Left colon (tissue), 2 donors: ENCODE data around the gene NR1H4. TPM values are rescaled to one million over a fixed set of nuclear protein-coding genes. Genes with fewer than 3 reads are reported as not detected.
A peak's percentile ranks its signal among the peaks of the same experiment; 100 is the strongest.
"Not testable (repeated sequence)": the region's sequence is repeated elsewhere in the genome, so short reads cannot be mapped to it uniquely, and the experiment has no call there.

ENCODE experiments used
- ATAC-seq: fragments of 200-7000 bp; cut with Tn5 transposase; one replicate; pipeline ENCODE4 v1.9.1; 2020; ENCODE audit warnings: mild to moderate bottlenecking, moderate library complexity
- DNase-seq, 2 donors: peaks; one replicate each; pipeline ENCODE4 v3.0.0-alpha.2; 2020
- intact Hi-C, 2 donors: fragments of 100-400 bp; cut with DNase I in 1 of 2; cut with micrococcal nuclease in 1 of 2; formaldehyde crosslinking; loops; one replicate each; pipeline versions ENCODE4 v1.11.2 to v1.14.0; 2022; cut with DNase I, micrococcal nuclease
- total RNA-seq, 2 donors: library from RNA; stranded (reverse); fragmentation: NEBNext Ultra II Directional; extraction: Animal tissue kit (Norgen Biotek cat#: 25700); gene quantifications; one replicate each; pipeline ENCODE4 v1.2.1, GENCODE V29; 2021
- donor health status: DM: no; HTN: no; CAD: no.
- donor health status: DM: yes; HTN: yes; CAD: no.

NR1H4 gene
- total RNA-seq, 2 donors from 2014 or later: 20.3 to 30.5 TPM

DNA sequence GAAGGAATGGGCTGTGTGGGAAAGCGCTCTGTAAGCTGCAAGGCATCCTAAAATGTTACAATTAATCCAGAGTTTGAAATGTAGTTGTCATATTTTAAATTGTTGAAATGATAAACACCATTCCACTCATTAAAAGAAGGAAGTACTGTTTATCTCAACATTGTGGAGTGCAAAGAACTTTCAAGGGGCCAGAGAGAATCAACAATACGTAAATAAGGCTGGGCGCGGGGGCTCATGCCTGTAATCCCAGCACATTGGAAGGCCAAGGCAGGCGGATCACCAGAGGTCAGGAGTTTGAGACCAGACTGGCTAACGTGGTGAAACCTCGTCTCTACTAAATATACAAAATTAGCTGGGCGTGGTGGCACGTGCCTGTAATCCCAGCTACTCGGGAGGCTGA lies 24.5 kb downstream of the NR1H4 start:
- ATAC-seq: no peak
- no peak for DNase-seq

DNA sequence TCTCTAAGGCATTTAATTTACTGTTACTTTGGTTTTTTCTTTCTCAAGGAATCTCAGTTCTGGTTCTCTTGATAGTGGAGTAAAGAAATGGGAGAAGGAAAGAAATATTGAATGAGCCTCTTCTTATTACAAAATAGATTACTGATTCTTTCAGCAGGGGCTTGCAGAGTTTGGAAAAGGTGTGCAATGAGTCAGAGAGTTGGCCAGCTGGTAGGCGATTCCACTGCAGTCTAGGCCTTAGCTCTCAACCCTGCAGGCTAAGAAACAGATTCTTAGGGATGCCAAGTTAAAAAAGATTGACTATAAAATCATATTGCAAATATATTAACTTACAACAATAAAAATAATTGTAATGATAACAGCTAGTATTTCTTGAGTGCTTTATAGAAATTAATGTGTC lies 25.8 kb downstream of the NR1H4 start:
- ATAC-seq: no peak
- DNase-seq: no peak
- intact Hi-C loops: no loop called here

More for the DNA sequence above, 24.5 kb downstream of the NR1H4 start:
- intact Hi-C loops: no loop called here

DNA sequence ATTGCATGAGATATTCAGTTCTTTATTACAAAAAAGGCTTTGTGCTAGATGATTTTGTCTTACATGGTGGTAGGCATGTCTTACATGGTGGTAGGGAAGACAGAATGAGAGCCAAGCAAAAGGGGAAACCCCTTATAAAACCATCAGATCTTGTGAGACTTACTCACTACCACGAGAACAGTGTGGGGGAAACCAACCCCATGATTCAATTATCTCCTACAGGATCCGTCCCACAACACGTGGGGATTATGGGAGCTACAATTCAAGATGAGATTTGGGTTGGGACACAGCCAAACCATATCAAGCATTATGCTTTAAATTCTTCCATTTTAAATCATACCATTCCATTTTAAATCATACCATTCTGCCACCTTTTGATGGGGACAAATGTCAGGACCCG lies 29.1 kb downstream of the NR1H4 start:
- DNase-seq, intact Hi-C loops, ATAC-seq: not testable (repeated sequence)

DNA sequence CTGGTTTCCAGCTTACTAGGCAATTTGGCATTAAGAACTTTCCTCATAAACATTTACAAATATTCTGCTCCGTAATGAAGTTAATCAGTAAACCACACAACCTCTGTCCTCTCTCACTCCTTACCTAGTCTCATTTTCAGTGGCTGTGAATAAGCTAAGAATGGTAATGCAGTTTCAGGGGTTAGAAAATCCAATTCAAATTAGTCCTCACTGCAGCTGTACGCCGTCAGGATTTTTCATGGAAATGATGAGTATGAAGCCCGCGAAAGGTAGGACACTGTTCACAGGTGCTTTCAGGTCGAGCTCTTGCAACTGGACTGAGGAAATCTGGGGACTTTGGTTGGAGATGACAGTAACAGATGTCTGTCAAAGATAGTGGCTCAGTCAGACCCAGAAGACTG lies 29.6 kb downstream of the NR1H4 start:
- peak; percentile 72 for ATAC-seq

DNA sequence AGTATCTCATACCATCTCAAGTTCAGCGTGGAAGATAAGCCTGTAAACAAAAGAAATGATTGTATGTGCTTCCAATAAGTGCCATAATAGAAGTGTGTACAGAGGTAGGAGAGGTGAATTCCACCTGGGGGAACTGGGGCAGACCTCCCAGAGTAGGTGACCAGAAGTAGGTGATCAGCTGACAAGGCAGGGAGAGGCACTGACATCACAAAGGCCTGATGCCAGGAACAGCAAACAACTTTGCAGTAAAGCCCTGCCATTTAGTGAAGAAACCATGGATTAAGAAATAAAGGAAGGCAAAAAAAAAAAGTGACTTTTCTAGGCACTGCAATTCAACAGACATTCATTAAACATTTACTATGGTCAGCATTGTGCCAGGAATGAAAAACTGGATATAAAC lies 31.1 kb downstream of the NR1H4 start:
- intact Hi-C loops: no loop called here
- DNase-seq (peak; percentile 61 to 79), ATAC-seq (peak; percentile 92)

More for the DNA sequence above, 29.6 kb downstream of the NR1H4 start:
- intact Hi-C loops: no loop called here
- DNase-seq: no peak

DNA sequence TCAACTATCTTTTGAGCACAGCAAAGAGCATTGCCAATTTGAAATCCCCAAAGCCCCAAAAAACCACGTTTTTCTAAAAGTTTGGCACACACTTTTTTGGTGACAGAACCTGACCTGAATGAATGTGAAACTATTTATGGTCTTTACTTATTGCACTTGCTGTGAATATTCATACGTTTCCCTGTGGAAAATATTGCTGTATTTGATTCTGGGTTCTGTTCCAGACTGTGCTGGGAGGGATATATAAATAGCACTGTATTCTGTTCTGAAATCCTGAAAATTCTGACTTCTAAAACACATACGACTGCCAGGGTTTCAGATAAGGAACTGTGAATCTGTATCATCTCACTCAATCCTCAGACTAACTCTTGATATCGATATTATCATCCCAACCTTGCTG lies 35.1 kb downstream of the NR1H4 start:
- ATAC-seq: no peak
- DNase-seq: no peak
- intact Hi-C loops: no loop called here

DNA sequence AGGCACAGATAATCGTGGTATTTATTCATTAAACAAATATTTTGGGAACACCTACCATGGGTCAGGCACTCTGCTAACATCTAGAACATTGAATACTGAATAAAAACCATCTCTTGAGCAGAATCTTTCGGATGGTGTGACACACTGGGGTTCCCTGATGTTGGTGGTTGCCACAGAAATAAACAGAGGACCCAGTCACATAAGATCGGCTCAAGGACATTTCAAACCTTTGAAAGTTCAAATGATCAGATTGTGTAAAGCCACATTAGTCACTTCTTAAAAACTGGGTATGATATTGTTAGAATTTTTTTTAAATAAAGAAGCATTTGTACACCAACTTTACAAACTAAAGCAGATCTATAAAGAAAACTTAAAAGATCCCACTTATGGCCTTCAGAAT lies 39.0 kb downstream of the NR1H4 start:
- intact Hi-C loops: no loop called here
- DNase-seq: no peak
- ATAC-seq: no peak

DNA sequence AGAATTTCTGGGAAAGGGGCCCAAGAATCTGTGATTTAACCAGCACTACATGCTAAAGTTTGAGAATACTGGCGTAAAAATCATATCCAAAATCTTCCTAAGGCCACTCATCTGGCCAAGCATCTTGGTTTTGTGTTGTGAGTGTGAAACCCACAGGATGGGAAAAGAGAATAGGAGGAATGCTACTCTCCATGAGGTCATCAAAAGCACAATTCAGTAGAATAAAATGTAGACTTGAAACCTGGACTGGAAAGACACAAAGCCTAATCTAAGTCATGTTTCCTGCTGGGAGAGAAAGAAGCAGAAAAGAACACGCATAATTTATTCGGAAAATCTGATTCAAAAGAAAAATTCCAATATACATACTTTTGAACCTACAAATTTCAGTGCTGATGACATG lies 42.3 kb downstream of the NR1H4 start:
- ATAC-seq: no peak
- intact Hi-C loops: no loop called here
- no peak for DNase-seq

DNA sequence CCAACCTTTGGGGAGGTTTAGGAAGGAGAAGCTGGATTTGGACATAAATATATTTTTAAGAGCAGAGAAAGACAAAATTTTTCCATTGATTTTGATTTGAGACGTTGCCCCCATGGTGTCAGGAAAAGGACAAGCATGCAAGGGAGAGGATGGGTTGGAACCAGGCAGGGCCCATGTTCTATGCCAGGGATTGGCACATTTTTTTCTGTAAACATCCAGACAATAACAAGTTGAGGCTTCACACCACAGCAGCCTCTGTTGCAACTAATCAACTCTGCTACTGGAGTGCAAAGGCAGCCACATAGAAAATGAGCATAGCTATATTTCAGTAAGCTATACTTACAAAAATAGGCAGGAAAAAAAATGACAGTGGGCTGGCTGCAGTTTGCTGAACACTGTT lies 44.7 kb downstream of the NR1H4 start:
- DNase-seq (no peak), ATAC-seq (no peak)
- intact Hi-C loops: no loop called here

DNA sequence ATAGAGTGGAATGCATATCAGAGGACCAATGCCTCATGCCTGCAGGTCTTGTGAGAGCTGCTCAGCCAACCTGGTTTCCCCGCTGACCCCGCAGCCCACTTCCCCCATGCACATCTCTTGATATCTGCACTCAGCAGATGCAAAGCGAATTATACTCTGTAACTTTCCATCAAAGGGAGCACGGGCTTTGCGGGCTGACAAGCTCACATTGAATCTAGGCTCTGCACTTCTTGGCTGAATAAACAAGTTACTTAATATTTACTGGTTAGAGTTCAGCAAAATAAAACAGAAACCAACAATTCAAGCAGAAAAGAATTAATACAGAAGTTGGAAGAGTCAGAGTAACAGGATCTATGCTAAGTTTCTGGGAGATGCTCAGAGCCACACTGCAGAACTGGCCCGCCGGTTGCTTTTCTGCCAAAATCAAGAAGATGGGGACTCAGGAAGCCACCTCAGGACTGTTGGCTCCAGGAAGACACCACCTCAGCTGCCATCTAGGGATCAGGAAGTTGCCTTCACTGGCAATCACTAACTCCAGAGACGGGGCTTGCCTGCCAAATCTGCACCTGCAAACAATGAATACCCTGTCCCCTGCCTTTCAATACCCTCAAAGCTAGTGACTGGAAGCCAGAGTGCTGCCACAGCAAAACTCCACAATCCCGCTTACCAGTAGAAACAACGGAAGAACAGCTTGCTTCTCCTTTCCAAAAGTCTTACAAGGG lies 46.5 kb downstream of the NR1H4 start:
- no peak for ATAC-seq
- no peak for DNase-seq

DNA sequence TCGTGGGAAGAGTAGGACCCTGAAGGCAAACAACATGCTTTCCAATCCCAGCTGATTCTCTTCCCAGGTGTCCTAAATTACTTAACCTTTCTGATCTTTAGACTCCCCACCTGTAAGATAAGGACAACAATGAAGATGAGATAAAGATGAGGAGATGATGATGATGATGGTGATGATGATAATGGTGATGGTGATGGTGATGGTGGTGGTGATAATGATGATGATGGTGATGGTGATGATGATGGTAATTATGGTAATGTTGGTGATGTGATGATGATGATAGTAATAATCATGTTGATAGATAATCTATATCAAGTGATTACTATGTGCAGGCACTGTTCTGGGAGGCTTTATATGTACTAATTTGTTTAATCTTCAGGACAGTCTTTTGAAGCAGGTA lies 48.3 kb downstream of the NR1H4 start:
- DNase-seq (no peak), ATAC-seq (no peak)
- intact Hi-C loops: no loop called here

More for the DNA sequence above, 46.5 kb downstream of the NR1H4 start:
- intact Hi-C loops: no loop called here

DNA sequence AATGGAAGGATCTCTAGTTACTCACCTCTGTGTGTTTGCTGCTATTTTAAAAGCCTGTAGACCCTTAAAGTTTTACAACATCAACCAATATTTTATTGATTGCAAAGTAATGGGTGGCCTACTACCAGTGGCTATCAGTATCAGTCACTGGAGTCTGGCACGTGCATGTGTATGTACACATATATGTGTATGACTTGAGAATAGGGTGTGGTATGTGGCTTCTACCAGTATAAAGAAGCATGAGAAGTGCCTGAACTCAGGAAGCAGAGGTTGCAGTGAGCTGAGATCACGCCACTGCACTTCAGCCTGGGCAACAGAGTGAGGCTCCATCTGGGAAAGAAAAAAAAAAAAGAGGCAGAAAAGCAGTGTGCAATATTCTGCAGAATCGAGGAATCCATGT lies 54.4 kb downstream of the NR1H4 start:
- ATAC-seq: peak; percentile 60
- intact Hi-C loops: no loop called here
- DNase-seq: no peak

DNA sequence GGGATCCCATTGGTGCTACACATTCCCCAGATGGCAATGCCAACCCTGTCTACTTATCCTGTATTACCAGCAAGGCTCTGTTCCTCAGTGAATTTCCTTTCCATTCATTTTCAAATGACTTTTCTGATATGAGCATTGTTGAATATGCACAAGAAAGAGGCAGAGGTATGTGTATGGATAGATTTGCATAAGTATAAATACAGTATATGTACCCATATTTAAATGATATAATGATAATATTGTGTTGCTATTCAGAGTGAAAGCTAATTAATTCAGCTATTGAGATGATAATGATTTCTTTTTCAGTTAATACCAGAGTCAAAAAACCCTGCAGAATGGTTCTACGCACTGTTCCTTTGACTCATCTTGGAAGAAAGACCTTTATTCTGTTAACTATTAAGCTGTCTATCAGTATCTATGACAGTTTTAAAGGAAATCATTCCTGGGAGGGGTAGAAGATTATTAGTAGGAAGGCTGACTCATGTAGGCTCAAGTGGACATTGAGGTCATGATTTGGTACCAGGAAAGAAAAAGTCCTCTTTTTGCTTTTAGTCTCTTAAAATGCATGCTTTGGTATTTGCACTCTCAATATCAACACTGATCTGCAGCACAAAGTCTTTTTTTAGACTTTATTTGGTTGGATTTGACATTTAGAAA lies 54.9 kb downstream of the NR1H4 start:
- ATAC-seq (peak; percentile 51), DNase-seq (no peak)
- intact Hi-C loops: no loop called here

DNA sequence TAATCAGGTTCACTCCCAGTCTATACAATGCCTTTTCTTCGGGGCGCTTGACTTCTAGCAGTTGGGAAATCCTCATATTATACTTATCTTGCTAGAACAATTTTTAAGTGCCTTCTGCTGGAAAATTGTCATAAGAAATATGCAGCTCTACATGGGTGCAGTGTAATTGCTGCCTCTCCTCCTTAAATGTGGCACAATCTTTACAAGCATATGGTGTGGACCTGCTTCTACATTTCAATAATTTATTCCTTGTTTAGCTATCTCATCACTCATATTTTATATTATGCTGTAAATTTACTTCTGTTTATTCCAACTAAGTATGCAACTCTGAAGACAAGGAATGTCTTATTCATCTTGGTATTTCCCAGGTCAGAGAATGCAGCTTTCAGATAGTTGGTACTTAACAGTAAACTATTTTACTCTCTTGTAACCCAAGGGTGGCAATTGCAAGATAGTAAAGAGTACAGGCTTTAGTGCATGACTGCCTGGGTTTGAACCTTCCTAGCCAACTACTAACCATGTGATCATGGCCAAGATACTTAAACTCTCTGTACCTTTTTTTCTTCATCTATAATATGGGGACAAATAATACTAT lies 56.2 kb downstream of the NR1H4 start:
- intact Hi-C loops: no loop called here
- DNase-seq: no peak
- no peak for ATAC-seq

DNA sequence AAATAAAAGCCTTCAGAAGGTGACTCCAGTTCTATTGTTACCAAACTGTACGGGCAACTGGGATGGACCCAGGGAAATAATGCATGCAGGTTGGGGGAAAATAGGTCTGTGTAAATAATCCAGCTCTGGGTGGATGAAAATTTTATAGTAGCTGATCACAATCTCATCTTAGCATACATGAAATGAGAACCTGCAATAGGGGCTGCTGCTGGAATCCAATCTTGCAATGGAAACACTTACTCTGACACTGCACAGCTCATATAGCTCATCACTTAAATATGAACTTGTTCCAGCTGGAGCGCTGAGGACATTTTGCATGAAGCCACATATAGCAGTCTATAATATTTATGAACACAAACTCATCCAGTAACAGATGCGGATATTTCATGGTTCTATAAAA lies 59.7 kb downstream of the NR1H4 start:
- DNase-seq (no peak), ATAC-seq (no peak)
- intact Hi-C loops: no loop called here

DNA sequence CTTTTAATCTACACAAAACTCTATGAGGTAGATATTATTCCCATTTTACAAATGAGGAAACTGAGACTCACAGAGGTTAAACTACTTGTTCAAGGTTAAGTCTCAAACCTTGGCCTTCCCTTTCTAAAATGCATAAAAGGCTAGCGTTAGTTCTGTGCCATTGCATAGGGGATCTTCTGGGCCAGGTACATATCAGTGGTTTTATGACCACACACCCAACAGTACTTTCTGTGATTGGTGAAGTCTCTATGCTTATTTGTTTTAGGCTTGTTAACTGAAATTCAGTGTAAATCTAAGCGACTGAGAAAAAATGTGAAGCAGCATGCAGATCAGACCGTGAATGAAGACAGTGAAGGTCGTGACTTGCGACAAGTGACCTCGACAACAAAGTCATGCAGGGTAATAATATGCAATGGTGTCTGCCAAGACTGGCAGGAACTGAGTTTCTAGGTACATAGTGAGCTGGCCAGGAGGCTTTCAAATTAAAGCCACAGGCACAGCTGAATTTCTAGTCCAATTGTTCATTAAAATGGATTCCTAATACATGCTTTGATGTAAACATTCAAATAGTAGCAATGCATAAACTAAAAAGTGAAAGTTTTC lies 61.1 kb downstream of the NR1H4 start:
- intact Hi-C loops: no loop called here
- DNase-seq: no peak
- ATAC-seq: peak; percentile 93

DNA sequence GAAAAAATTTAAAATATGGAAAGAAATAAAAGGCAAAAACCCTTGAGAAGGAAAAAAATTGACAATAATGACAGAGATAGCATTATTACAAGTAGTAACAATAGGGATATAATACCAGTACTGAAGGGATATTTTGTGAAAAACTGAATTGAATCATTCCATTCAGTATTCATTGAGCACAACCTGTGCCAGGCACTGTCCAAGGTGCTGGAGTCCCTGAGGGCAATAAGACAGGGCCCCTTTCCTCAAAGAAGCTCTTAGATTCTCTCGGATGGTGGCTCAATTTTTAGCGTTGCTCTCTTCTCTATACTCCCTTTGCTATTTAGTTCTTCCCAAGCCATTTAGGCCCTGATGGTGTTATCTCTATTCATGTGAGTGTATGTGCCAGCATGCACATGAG lies 65.5 kb downstream of the NR1H4 start:
- intact Hi-C loops: no loop called here
- peak in 1 of 2 donors; percentile 39 for DNase-seq

DNA sequence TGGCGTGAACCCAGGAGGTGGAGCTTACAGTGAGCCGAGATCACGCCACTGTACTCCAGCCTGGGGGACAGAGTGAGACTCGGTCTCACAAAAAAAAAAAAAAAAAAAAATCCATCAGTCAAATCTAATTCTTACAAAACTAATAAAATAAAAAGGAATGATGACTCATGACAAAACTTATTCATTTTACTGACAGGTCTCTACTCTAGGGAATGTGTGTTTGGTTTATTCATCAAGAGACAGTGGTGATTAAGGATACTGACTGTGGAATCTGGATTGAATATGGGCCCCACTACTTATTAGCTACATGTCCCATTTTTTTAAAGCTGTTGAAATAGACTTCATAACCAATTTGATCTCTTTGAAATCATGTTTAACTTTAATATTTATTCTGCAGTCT lies 70.5 kb downstream of the NR1H4 start:
- ATAC-seq: no peak
- intact Hi-C loops: no loop called here
- no peak for DNase-seq

More for the DNA sequence above, 65.5 kb downstream of the NR1H4 start:
- ATAC-seq: no peak

DNA sequence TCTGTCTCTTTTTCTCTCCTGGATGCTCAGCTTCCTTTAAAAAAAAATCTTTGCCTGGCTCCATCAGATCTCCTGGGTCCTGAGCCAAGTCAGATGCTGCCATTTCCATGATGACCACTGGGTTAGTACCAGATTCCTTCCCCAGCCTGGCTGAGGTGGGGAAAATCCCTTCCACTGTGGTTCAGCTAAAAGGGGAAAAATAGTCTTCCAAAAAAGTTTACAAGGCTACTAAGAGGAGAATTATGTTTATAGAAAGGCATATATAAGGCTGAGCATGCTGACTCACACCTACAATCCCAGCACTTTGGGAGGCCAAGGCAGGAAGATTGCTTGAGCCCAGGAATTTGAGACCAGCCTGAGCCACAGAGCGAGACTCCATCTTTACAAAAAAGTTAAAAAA lies 71.4 kb downstream of the NR1H4 start:
- no peak for DNase-seq
- intact Hi-C loops: no loop called here
- no peak for ATAC-seq

DNA sequence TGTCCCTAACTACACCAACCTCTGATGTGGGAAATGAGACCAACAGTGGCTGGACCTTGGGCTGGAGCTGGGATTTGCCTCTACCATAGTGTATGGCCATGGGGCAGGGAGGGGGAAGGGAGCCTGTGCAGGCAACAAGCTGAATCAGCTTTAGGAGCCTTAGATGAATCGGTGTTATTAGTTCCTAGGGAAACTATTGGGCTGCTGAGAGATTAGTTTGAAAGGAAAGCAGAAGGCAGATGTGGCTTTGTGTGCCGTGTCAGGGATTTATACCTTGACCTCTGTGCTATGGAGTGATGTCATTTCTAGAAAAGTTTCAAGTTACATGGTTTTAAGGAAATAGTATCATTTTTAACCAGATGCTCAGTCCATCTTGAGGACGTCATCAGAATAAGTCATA lies 80.3 kb downstream of the NR1H4 start:
- intact Hi-C loops: loop anchor here in 1 of 2 donors (10.0 kb wide), 2 partner anchors 159 to 319 kb away; no protein-coding TSS in a partner anchor
- DNase-seq (no peak), ATAC-seq (peak; percentile 54)
